Ishikawa (cell line): ENCODE results near the gene FAM83E.

Experiments
- CEBPB ChIP-seq: IDR thresholded peaks from 2 replicates; pipeline ENCODE4 v1.6.1; 2012
- CREB1 ChIP-seq: IDR thresholded peaks from 2 replicates; pipeline ENCODE4 v1.6.1; 2012; ENCODE audit warnings: low read depth
- EGR1 ChIP-seq: IDR thresholded peaks from 2 replicates; pipeline ENCODE4 v1.6.1; 2012
- EP300 ChIP-seq: IDR thresholded peaks from 2 replicates; pipeline ENCODE4 v1.6.1; 2012; ENCODE audit warnings: borderline replicate concordance
- FOXM1 ChIP-seq: IDR thresholded peaks from 2 replicates; pipeline ENCODE4 v1.6.1; 2012; ENCODE audit warnings: low read depth, borderline replicate concordance
- MAX ChIP-seq: IDR thresholded peaks from 2 replicates; pipeline ENCODE4 v1.6.1; 2012
- NFIC ChIP-seq: IDR thresholded peaks from 2 replicates; pipeline ENCODE4 v1.6.1; 2012
- RAD21 ChIP-seq: IDR thresholded peaks from 2 replicates; pipeline ENCODE4 v1.6.1; 2012; ENCODE audit warnings: low read depth
- REST ChIP-seq: IDR thresholded peaks from 2 replicates; pipeline ENCODE4 v1.6.1; 2012; ENCODE audit warnings: low read depth, mild to moderate bottlenecking
- TAF1 ChIP-seq: IDR thresholded peaks from 2 replicates; pipeline ENCODE4 v1.6.1; 2012; ENCODE audit warnings: low read depth, mild to moderate bottlenecking
- TCF12 ChIP-seq: IDR thresholded peaks from 2 replicates; pipeline ENCODE4 v1.6.1; 2012; ENCODE audit warnings: low read depth
- TEAD4 ChIP-seq: IDR thresholded peaks from 2 replicates; pipeline ENCODE4 v1.6.1; 2012
- USF1 ChIP-seq: IDR thresholded peaks from 2 replicates; pipeline ENCODE4 v1.6.1; 2012
- YY1 ChIP-seq: IDR thresholded peaks from 2 replicates; pipeline ENCODE4 v1.6.1; 2012; ENCODE audit warnings: low read depth
- ZBTB7A ChIP-seq: IDR thresholded peaks from 2 replicates; pipeline ENCODE4 v1.6.1; 2012; ENCODE audit warnings: low read depth

Gene FAM83E

GRCh38 chr19:48618278-48618915, 3.5 kb upstream of the FAM83E start:
- TF ChIP-seq ZBTB7A (no peak), CEBPB (no peak), TEAD4 (no peak), REST (no peak), CREB1 (no peak), YY1 (no peak), USF1 (no peak), RAD21 (no peak), EGR1 (no peak), NFIC (no peak), TCF12 (no peak), TAF1 (no peak), MAX (no peak), FOXM1 (no peak), EP300 (no peak)

- TF ChIP-seq USF1 (no peak), EGR1 (no peak), TCF12 (no peak), REST (no peak), NFIC (no peak), EP300 (no peak), ZBTB7A (no peak), TEAD4 (no peak), TAF1 (no peak), MAX (no peak), YY1 (no peak), RAD21 (no peak), CEBPB (no peak), CREB1 (no peak), FOXM1 (no peak)
These were observed 2.5 kb upstream of the FAM83E start for GRCh38 chr19:48617146-48617937.

GRCh38 chr19:48616491-48617056, 1.7 kb upstream of the FAM83E start:
- TF ChIP-seq TCF12 (no peak), USF1 (no peak), TAF1 (no peak), FOXM1 (no peak), TEAD4 (no peak), MAX (no peak)

GRCh38 chr19:48616041-48616436, 1.2 kb upstream of the FAM83E start:
- TF ChIP-seq USF1 = no peak
- no peak for TF ChIP-seq RAD21
- TF ChIP-seq EP300 = no peak
